HUES6 (cell line): ENCODE measurements around the gene COPG1.

Experiments used
- H3K27ac ChIP-seq: 2 replicates; pipeline ENCODE4 v1.7.0; 2013; ENCODE audit warnings: low read depth, mild to moderate bottlenecking, low read length, inconsistent platforms
- H3K27me3 ChIP-seq: 2 replicates; pipeline ENCODE4 v1.6.1; 2013; ENCODE audit warnings: low read length; ENCODE audit not compliant: control insufficient read depth, insufficient read depth
- H3K36me3 ChIP-seq: 2 replicates; pipeline ENCODE4 v1.6.1; 2013; ENCODE audit warnings: low read length; ENCODE audit not compliant: control insufficient read depth, insufficient read depth
- H3K4me1 ChIP-seq: 2 replicates; pipeline ENCODE4 v1.6.1; 2013; ENCODE audit warnings: low read length; ENCODE audit not compliant: control insufficient read depth, insufficient read depth
- H3K4me3 ChIP-seq: 2 replicates; pipeline ENCODE4 v1.5.1; 2013; ENCODE audit warnings: low read depth, low read length
- H3K9ac ChIP-seq: one replicate; pipeline ENCODE4 v1.6.1; 2013; ENCODE audit warnings: mild to moderate bottlenecking, low read length
- H3K9me3 ChIP-seq: 2 replicates; pipeline ENCODE4 v1.6.1; 2013; ENCODE audit warnings: low read depth, low read length; ENCODE audit not compliant: control insufficient read depth, insufficient read depth

The COPG1 gene

GRCh38 chr3:129325383-129325782 lies 76.0 kb downstream of the COPG1 start:
- H3K4me1 ChIP-seq = no peaks in the 10 kb centered on the region
- no peaks in the 10 kb centered on the region for H3K9me3 ChIP-seq
- no peak overlapping the region for H3K27ac ChIP-seq
- H3K9ac ChIP-seq = no peak overlapping the region
- H3K4me3 ChIP-seq = no peak overlapping the region
- H3K36me3 ChIP-seq = peaks cover 16% of the 10 kb centered on the region
- H3K27me3 ChIP-seq = 0 out of 2 replicates have a peak, but pooled peaks cover 2% of the 10 kb centered on the region

GRCh38 chr3:129326138-129326537 lies 76.7 kb downstream of the COPG1 start:
- no peak overlapping the region for H3K9ac ChIP-seq
- H3K36me3 ChIP-seq = peaks cover 9% of the 10 kb centered on the region
- no peak overlapping the region for H3K27ac ChIP-seq
- no peak overlapping the region for H3K4me3 ChIP-seq
- no peaks in the 10 kb centered on the region for H3K4me1 ChIP-seq
- 0 out of 2 replicates have a peak, but pooled peaks cover 2% of the 10 kb centered on the region for H3K27me3 ChIP-seq
- no peaks in the 10 kb centered on the region for H3K9me3 ChIP-seq

- Histone ChIP-seq H3K9me3 (no peaks in the 10 kb centered on the region), H3K27me3 (0 out of 2 replicates have a peak, but pooled peaks cover 2% of the 10 kb centered on the region), H3K4me1 (no peaks in the 10 kb centered on the region), H3K27ac (no peak overlapping the region), H3K9ac (no peak overlapping the region), H3K36me3 (peaks cover 5% of the 10 kb centered on the region; the same call in 1 of the 2 replicates), H3K4me3 (no peak overlapping the region)
Measured at GRCh38 chr3:129326595-129326994, 77.2 kb downstream of the COPG1 start.
